NCI-H774 (cell line): ENCODE measurements around the gene BAG3.
A peak's percentile ranks its signal among the peaks of the same experiment; 100 is the strongest.

Source experiments
- DNase-seq: peaks from one replicate; lab custom pipeline; 2025; lab: John Stamatoyannopoulos, UW

Gene BAG3

GRCh38 chr10:119667562-119668328 lies 16.6 kb downstream of the BAG3 start:
- DNase-seq, result no peak

- no peak for DNase-seq
Observed at GRCh38 chr10:119668461-119668860, 17.3 kb downstream of the BAG3 start.

- no peak for DNase-seq
Observed at GRCh38 chr10:119669331-119669730, 18.2 kb downstream of the BAG3 start.

- DNase-seq, result no peak
Observed at GRCh38 chr10:119669975-119670640, 18.9 kb downstream of the BAG3 start.

- DNase-seq, result no peak
Observed at GRCh38 chr10:119670717-119671116, 19.5 kb downstream of the BAG3 start.

GRCh38 chr10:119671381-119671780 lies 20.2 kb downstream of the BAG3 start:
- no peak for DNase-seq

GRCh38 chr10:119672291-119672690 lies 21.1 kb downstream of the BAG3 start:
- DNase-seq, result no peak

- DNase-seq, result no peak
Observed at GRCh38 chr10:119673271-119673670, 22.1 kb downstream of the BAG3 start.

GRCh38 chr10:119675483-119676170 lies 24.4 kb downstream of the BAG3 start:
- no peak for DNase-seq

- DNase-seq, result no peak
Observed at GRCh38 chr10:119677126-119677525, 25.9 kb downstream of the BAG3 start.

GRCh38 chr10:119677904-119678755 lies 26.9 kb downstream of the BAG3 start:
- no peak for DNase-seq

GRCh38 chr10:119679480-119679829 lies 28.3 kb downstream of the BAG3 start:
- no peak for DNase-seq

GRCh38 chr10:119680050-119680449 lies 28.9 kb downstream of the BAG3 start:
- DNase-seq, result no peak

- no peak for DNase-seq
Observed at GRCh38 chr10:119680650-119681081, 29.5 kb downstream of the BAG3 start.

GRCh38 chr10:119686465-119687191 lies 35.4 kb downstream of the BAG3 start:
- peak; percentile 16 for DNase-seq

GRCh38 chr10:119687192-119688032 lies 36.2 kb downstream of the BAG3 start:
- DNase-seq, result no peak

GRCh38 chr10:119688033-119688508 lies 36.9 kb downstream of the BAG3 start:
- DNase-seq, result no peak

GRCh38 chr10:119689016-119689580 lies 37.9 kb downstream of the BAG3 start:
- no peak for DNase-seq

- no peak for DNase-seq
Observed at GRCh38 chr10:119691726-119692125, 40.5 kb downstream of the BAG3 start.
